Stimulated activated CD8-positive, alpha-beta memory T cell treated with anti-CD3 and anti-CD28 coated beads, Interleukin-12 subunit alpha, Interleukin-12 subunit beta, amount 100 ng/mL, for 24 hours (primary cell): ENCODE results near the gene MYRIP.
"Not testable (repeated sequence)": the region's sequence is repeated elsewhere in the genome, so short reads cannot be mapped to it uniquely, and the experiment has no call there.

Experiments used
- DNase-seq: peaks from one replicate; pipeline ENCODE4 v3.0.0-alpha.2; 2020; ENCODE audit errors: extremely low read depth

Gene MYRIP

GRCh38 chr3:39806820-39807219 is 2.6 kb upstream of the MYRIP start:
- DNase-seq: no peak

- DNase-seq: no peak
Measured at GRCh38 chr3:39808467-39809180, 785 bp upstream of the MYRIP start.

- no peak for DNase-seq
Measured at GRCh38 chr3:39809995-39810595, 686 bp downstream of the MYRIP start.

- DNase-seq: no peak
Measured at GRCh38 chr3:39810647-39811161, 1.3 kb downstream of the MYRIP start.

GRCh38 chr3:39811561-39811960 is 2.2 kb downstream of the MYRIP start:
- DNase-seq: no peak

GRCh38 chr3:39812537-39812936 is 3.1 kb downstream of the MYRIP start:
- no peak for DNase-seq

- DNase-seq: no peak
Measured at GRCh38 chr3:39814007-39814406, 4.6 kb downstream of the MYRIP start.

GRCh38 chr3:39819899-39820298 is 10.5 kb downstream of the MYRIP start:
- DNase-seq: no peak

- DNase-seq: not testable (repeated sequence)
Measured at GRCh38 chr3:39833764-39834163, 24.4 kb downstream of the MYRIP start.

- no peak for DNase-seq
Measured at GRCh38 chr3:39839484-39839883, 30.1 kb downstream of the MYRIP start.

GRCh38 chr3:39843440-39843839 is 34.0 kb downstream of the MYRIP start:
- DNase-seq: no peak

- no peak for DNase-seq
Measured at GRCh38 chr3:39848365-39848764, 39.0 kb downstream of the MYRIP start.

- no peak for DNase-seq
Measured at GRCh38 chr3:39849992-39850715, 40.7 kb downstream of the MYRIP start.

GRCh38 chr3:39850716-39851032 is 41.3 kb downstream of the MYRIP start:
- DNase-seq: no peak

GRCh38 chr3:39855517-39855916 is 46.1 kb downstream of the MYRIP start:
- DNase-seq: no peak

GRCh38 chr3:39869890-39870289 is 60.5 kb downstream of the MYRIP start:
- no peak for DNase-seq

- DNase-seq: no peak
Measured at GRCh38 chr3:39870706-39871105, 61.3 kb downstream of the MYRIP start.

- no peak for DNase-seq
Measured at GRCh38 chr3:39879581-39879980, 70.2 kb downstream of the MYRIP start.

GRCh38 chr3:39882111-39882510 is 72.7 kb downstream of the MYRIP start:
- DNase-seq: no peak

GRCh38 chr3:39892068-39892467 is 82.7 kb downstream of the MYRIP start:
- DNase-seq: no peak

- no peak for DNase-seq
Measured at GRCh38 chr3:39896184-39896583, 86.8 kb downstream of the MYRIP start.

GRCh38 chr3:39900462-39901002 is 91.1 kb downstream of the MYRIP start:
- DNase-seq: no peak

- no peak for DNase-seq
Measured at GRCh38 chr3:39903253-39903652, 93.8 kb downstream of the MYRIP start.
